H1 (cell line): ENCODE measurements around the gene PASD1. TPM values are rescaled to one million over a fixed set of nuclear protein-coding genes. Genes with fewer than 3 reads are reported as not detected.
A peak's percentile ranks its signal among the peaks of the same experiment; 100 is the strongest.

ENCODE experiments used
- CTCF ChIA-PET: fragments of 300-600 bp; sonication (Branson Sonifier 250); formaldehyde crosslinking; loops from one replicate; lab custom pipeline; 2021; ENCODE audit not compliant: partially characterized antibody; lab: Charles Lee
- POLR2A ChIA-PET: fragments of 300-600 bp; sonication (Branson Sonifier 250); formaldehyde crosslinking; loops from one replicate; lab custom pipeline; 2021; ENCODE audit warnings: inconsistent platforms; ENCODE audit not compliant: partially characterized antibody; lab: Charles Lee
- DNase-seq, 2 experiments: peaks; one replicate each; pipeline versions ENCODE4 v3.0.0 to v3.0.0-alpha.2; 2010 to 2022; ENCODE audit warnings: low spot score in 2 of 2, low read depth in 1 of 2, mixed read lengths in 1 of 2
- FAIRE-seq: peaks from 2 replicates; lab custom pipeline; 2011; peaks lifted over from hg19 to GRCh38; lab: Jason Lieb, UNC
- H2AFZ ChIP-seq: 2 replicates; pipeline ENCODE4 v1.8.1; 2012; ENCODE audit warnings: low read length, inconsistent platforms
- H2AK5ac ChIP-seq: 2 replicates; pipeline ENCODE4 v1.6.1; 2013; ENCODE audit warnings: low read depth, low read length
- H2BK120ac ChIP-seq: replicated peaks from 2 replicates; pipeline ENCODE3; 2013; ENCODE audit warnings: low read depth, low read length, inconsistent platforms
- H2BK12ac ChIP-seq: 2 replicates; pipeline ENCODE4 v1.6.1; 2013; ENCODE audit warnings: low read depth, low read length
- H2BK15ac ChIP-seq: 2 replicates; pipeline ENCODE4 v1.6.1; 2013; ENCODE audit warnings: low read length
- H2BK20ac ChIP-seq: 2 replicates; pipeline ENCODE4 v1.6.1; 2013; ENCODE audit warnings: low read length
- H2BK5ac ChIP-seq: 2 replicates; pipeline ENCODE4 v1.6.1; 2013; ENCODE audit warnings: low read depth, low read length
- H3K14ac ChIP-seq: 2 replicates; pipeline ENCODE4 v1.6.1; 2013; ENCODE audit warnings: inconsistent platforms; ENCODE audit not compliant: insufficient read length
- H3K18ac ChIP-seq: 2 replicates; pipeline ENCODE4 v1.6.1; 2013; ENCODE audit warnings: low read length; ENCODE audit errors: extremely low read depth
- H3K23ac ChIP-seq: 2 replicates; pipeline ENCODE4 v1.6.1; 2013; ENCODE audit warnings: inconsistent platforms; ENCODE audit not compliant: insufficient read length
- H3K23me2 ChIP-seq: 2 replicates; pipeline ENCODE4 v1.6.1; 2013; ENCODE audit warnings: low read depth, low read length
- H3K27ac ChIP-seq: 2 replicates; pipeline ENCODE4 v1.6.1; 2011; ENCODE audit warnings: low read depth, low read length, inconsistent platforms
- H3K27me3 ChIP-seq, 4 experiments: replicated peaks in 1 of 4; 1 replicate in 1 of 4; 2 replicates in 3 of 4; pipeline versions ENCODE4 v1.6.1 to v1.8.1; 2011 to 2013; ENCODE audit warnings: low read length in 3 of 4, mild to moderate bottlenecking in 3 of 4, inconsistent platforms in 2 of 4, mixed read lengths in 2 of 4, moderate library complexity in 1 of 4; ENCODE audit not compliant: control insufficient read depth in 3 of 4, insufficient read depth in 3 of 4; ENCODE audit errors: extremely low read depth in 1 of 4
- H3K36me3 ChIP-seq, 4 experiments: 2 replicates each; pipeline versions ENCODE4 v1.6.1 to v1.8.1; 2011 to 2013; ENCODE audit warnings: mild to moderate bottlenecking in 4 of 4, low read length in 3 of 4, moderate library complexity in 2 of 4, control low read depth in 1 of 4, inconsistent platforms in 1 of 4; ENCODE audit not compliant: insufficient read depth in 4 of 4, control insufficient read depth in 2 of 4
- H3K4ac ChIP-seq: replicated peaks from 2 replicates; pipeline ENCODE3; 2013; ENCODE audit warnings: low read length, low read depth, mixed read lengths, inconsistent platforms; ENCODE audit not compliant: insufficient read length
- H3K4me1 ChIP-seq, 4 experiments: replicated peaks in 1 of 4; 1 replicate in 1 of 4; 2 replicates in 3 of 4; pipeline versions ENCODE4 v1.6.1 to v1.8.1; 2011 to 2013; ENCODE audit warnings: low read length in 3 of 4, inconsistent platforms in 2 of 4, mixed read lengths in 1 of 4; ENCODE audit not compliant: insufficient read depth in 4 of 4, control insufficient read depth in 3 of 4
- H3K4me2 ChIP-seq, 2 experiments: 2 replicates each; pipeline versions ENCODE4 v1.6.1 to v1.8.1; 2011 to 2013; ENCODE audit warnings: low read depth in 2 of 2, low read length in 2 of 2, control low read depth in 1 of 2, inconsistent platforms in 1 of 2, mild to moderate bottlenecking in 1 of 2; ENCODE audit not compliant: insufficient read depth in 1 of 2
- H3K4me3 ChIP-seq, 4 experiments: fragments of 200-600, 300-600 bp in 1 of 4; sonication (generic), shearing (Covaris generic), sonication (Bioruptor Twin) in 1 of 4; 2 replicates each; pipeline versions ENCODE4 v1.5.1 to v1.8.1; 2011 to 2016; ENCODE audit warnings: low read length in 4 of 4, low read depth in 3 of 4, control low read depth in 2 of 4, inconsistent platforms in 2 of 4, mild to moderate bottlenecking in 2 of 4, mixed read lengths in 1 of 4, moderate library complexity in 1 of 4; ENCODE audit not compliant: insufficient read depth in 2 of 4; ENCODE audit errors: extremely low read depth in 1 of 4
- H3K56ac ChIP-seq: replicated peaks from 2 replicates; pipeline ENCODE3; 2013; ENCODE audit warnings: low read depth, mild to moderate bottlenecking, mixed read lengths, low read length, inconsistent platforms; ENCODE audit not compliant: insufficient read length
- H3K79me1 ChIP-seq: 2 replicates; pipeline ENCODE4 v1.6.1; 2013; ENCODE audit warnings: low read depth, low read length, control low read depth
- H3K79me2 ChIP-seq, 2 experiments: 2 replicates each; pipeline versions ENCODE4 v1.6.1 to v1.8.1; 2012 to 2013; ENCODE audit warnings: low read length in 2 of 2, mild to moderate bottlenecking in 2 of 2, inconsistent platforms in 1 of 2; ENCODE audit not compliant: insufficient read depth in 2 of 2, control insufficient read depth in 1 of 2
- H3K9ac ChIP-seq, 4 experiments: replicated peaks in 1 of 4; 1 replicate in 1 of 4; 2 replicates in 3 of 4; pipeline versions ENCODE4 v1.6.1 to v1.8.1; 2011 to 2013; ENCODE audit warnings: low read depth in 3 of 4, low read length in 3 of 4, control low read depth in 2 of 4, mild to moderate bottlenecking in 2 of 4, moderate library complexity in 2 of 4, inconsistent platforms in 1 of 4; ENCODE audit errors: extremely low read depth in 1 of 4
- H3K9me3 ChIP-seq, 2 experiments: 2 replicates each; pipeline versions ENCODE4 v1.6.1 to v1.8.1; 2012 to 2013; ENCODE audit warnings: mild to moderate bottlenecking in 2 of 2, moderate library complexity in 2 of 2, control low read depth in 1 of 2, inconsistent platforms in 1 of 2, low read depth in 1 of 2, low read length in 1 of 2, mixed read lengths in 1 of 2; ENCODE audit not compliant: insufficient read depth in 2 of 2
- H4K20me1 ChIP-seq, 2 experiments: replicated peaks in 1 of 2; 2 replicates each; pipeline versions ENCODE3 to v1.8.1; 2011 to 2013; ENCODE audit warnings: inconsistent platforms in 2 of 2, low read length in 2 of 2, mild to moderate bottlenecking in 1 of 2; ENCODE audit not compliant: insufficient read depth in 2 of 2, control insufficient read depth in 1 of 2
- H4K5ac ChIP-seq: 2 replicates; pipeline ENCODE4 v1.6.1; 2013; ENCODE audit warnings: low read length, low read depth, mixed read lengths, inconsistent platforms; ENCODE audit not compliant: insufficient read length
- H4K8ac ChIP-seq: 2 replicates; pipeline ENCODE4 v1.8.0; 2013; ENCODE audit warnings: mild to moderate bottlenecking, moderate library complexity, low read length, inconsistent platforms; ENCODE audit not compliant: insufficient read depth; ENCODE audit errors: extremely low read depth
- H4K91ac ChIP-seq: replicated peaks from 2 replicates; pipeline ENCODE3; 2013; ENCODE audit warnings: low read length, mixed read lengths, inconsistent platforms; ENCODE audit not compliant: insufficient read length
- RAD21 ChIP-seq, 2 experiments: IDR thresholded peaks in 1 of 2; conservative IDR thresholded peaks in 1 of 2; 2 replicates each; pipeline ENCODE4 v1.6.1; 2011; ENCODE audit warnings: low read depth in 2 of 2, low read length in 2 of 2, improper control_type of control experiment in 1 of 2, inconsistent platforms in 1 of 2, mild to moderate bottlenecking in 1 of 2, moderate library complexity in 1 of 2
- SP4 ChIP-seq: IDR thresholded peaks from 2 replicates; pipeline ENCODE4 v1.6.1; 2012; ENCODE audit warnings: low read length, inconsistent platforms
- WGBS, 2 experiments: shearing (Covaris generic) in 1 of 2; methylation state at CpG; one replicate each; pipeline versions ENCODE4 v1.1.6 to v1.1.7; 2013 to 2015; ENCODE audit warnings: low lambda C conversion rate in 2 of 2, mixed read lengths in 2 of 2, inconsistent platforms in 1 of 2, low coverage in 1 of 2, missing lambda C conversion rate in 1 of 2; ENCODE audit not compliant: insufficient replicate concordance in 2 of 2, insufficient coverage in 1 of 2, insufficient read length in 1 of 2; ENCODE audit errors: extremely low coverage in 1 of 2, missing lambda C conversion rate in 1 of 2; 5-methylcytosine and 5-hydroxymethylcytosine counted together
- polyA plus RNA-seq, 7 experiments: library from polyadenylated mRNA; depleted of rRNA in 3 of 7; stranded (reverse) in 5 of 7; unstranded in 2 of 7; fragments of >200 nt in 5 of 7; fragments of 200-250 nt in 2 of 7; gene quantifications; 1 replicate in 5 of 7; 2 replicates in 1 of 7; 4 replicates in 1 of 7; pipeline versions ENCODE4 v1.2.1 to v1.2.3, GENCODE V29; 2011 to 2013; ENCODE audit warnings: missing spikeins in 2 of 7, mixed read lengths in 2 of 7
- total RNA-seq: library from RNA; stranded (reverse); fragmentation: NEBNext Ultra II Directional; extraction: Animal tissue kit (Norgen Biotek cat#: 25700); gene quantifications from 2 replicates; pipeline ENCODE4 v1.2.1, GENCODE V29; 2021

The PASD1 gene
- total and polyA plus RNA-seq, 2 of the 8 experiments (the other 6 are each of a cell fraction or from before 2014, with no cell fraction given): 0.03 to 0.09 TPM

- no peak for TF ChIP-seq SP4
- TF ChIP-seq RAD21 (IDR thresholded peaks at IDR 0.05 in 1 of 2, conservative IDR thresholded peaks at IDR 0.05 in 1 of 2; ENCODE audit: low read depth in 2 of 2, low read length in 2 of 2): peak; percentile 8 to 41; a peak in 3 of 4 replicates
- Histone ChIP-seq H3K4me2 (no peak overlapping the region), H4K91ac (no peak overlapping the region), H3K18ac (no peak overlapping the region), H2BK20ac (no peak overlapping the region), H2BK120ac (no peak overlapping the region), H3K23ac (no peak overlapping the region), H4K8ac (no peak overlapping the region), H3K4ac (no peak overlapping the region), H3K27ac (no peak overlapping the region), H3K79me2 (no peaks in the 10 kb centered on the region), H2BK5ac (no peak overlapping the region), H3K27me3 (no peaks in the 10 kb centered on the region), H3K4me1 (no peaks in the 10 kb centered on the region), H2BK15ac (no peak overlapping the region), H4K5ac (no peak overlapping the region), H3K14ac (no peak overlapping the region), H4K20me1 (no peaks in the 10 kb centered on the region), H2AFZ (no peak overlapping the region), H3K79me1 (no peaks in the 10 kb centered on the region), H3K9ac (no peak overlapping the region), H2AK5ac (no peak overlapping the region), H2BK12ac (no peak overlapping the region), H3K36me3 (no peaks in the 10 kb centered on the region), H3K23me2 (no peaks in the 10 kb centered on the region), H3K9me3 (no peaks in the 10 kb centered on the region), H3K4me3 (no peak overlapping the region), H3K56ac (no peak overlapping the region)
- DNase-seq (no peak), FAIRE-seq (no peak)
- 98% methylated on average over 4 of the region's 4 CpGs; no CpG with 5 or more reads in 1 of the 2 experiments for WGBS, 2 experiments
- POLR2A ChIA-PET: no interaction called here
- CTCF ChIA-PET: interaction anchor here (0.8 to 1.9 kb wide), 2 partner anchors 127 to 273 kb away, joined by 3 to 4 read pairs; no protein-coding TSS in a partner anchor
Observed at GRCh38 chrX:151633157-151633556, 69.7 kb downstream of the PASD1 start.
